Measurements from ENCODE around the gene FATE1.

FATE1 gene

DNA sequence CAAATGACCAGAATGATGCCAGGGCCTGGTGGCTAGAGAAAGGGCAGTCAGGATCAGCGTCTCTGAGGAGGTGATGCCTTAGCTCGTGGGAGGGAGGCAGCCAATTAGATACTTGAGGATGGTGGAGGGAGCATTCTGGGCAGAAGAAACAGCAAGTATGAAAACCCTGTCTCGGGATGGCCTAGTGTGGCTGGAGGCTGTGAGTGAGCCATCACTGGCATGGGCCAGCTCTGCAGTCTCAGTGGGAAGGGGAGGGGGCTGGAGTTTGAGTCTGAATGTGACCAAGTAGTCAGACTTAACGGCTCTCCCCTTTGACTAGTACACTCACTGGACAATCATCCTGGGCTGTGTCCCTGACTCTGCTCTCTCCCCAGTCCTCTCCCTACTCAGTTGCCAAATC lies 25.8 kb downstream of the FATE1 start:
- H3K4me3 ChIP-seq (ENCODE audit: low read depth, low read length): no peak overlapping the region
- DNase-seq (ENCODE audit: low read depth): no peak
- TF ChIP-seq, protein P1, sequence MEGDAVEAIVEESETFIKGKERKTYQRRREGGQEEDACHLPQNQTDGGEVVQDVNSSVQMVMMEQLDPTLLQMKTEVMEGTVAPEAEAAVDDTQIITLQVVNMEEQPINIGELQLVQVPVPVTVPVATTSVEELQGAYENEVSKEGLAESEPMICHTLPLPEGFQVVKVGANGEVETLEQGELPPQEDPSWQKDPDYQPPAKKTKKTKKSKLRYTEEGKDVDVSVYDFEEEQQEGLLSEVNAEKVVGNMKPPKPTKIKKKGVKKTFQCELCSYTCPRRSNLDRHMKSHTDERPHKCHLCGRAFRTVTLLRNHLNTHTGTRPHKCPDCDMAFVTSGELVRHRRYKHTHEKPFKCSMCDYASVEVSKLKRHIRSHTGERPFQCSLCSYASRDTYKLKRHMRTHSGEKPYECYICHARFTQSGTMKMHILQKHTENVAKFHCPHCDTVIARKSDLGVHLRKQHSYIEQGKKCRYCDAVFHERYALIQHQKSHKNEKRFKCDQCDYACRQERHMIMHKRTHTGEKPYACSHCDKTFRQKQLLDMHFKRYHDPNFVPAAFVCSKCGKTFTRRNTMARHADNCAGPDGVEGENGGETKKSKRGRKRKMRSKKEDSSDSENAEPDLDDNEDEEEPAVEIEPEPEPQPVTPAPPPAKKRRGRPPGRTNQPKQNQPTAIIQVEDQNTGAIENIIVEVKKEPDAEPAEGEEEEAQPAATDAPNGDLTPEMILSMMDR (IDR thresholded peaks at IDR 0.05; ENCODE audit: insufficient read depth, low read depth, low read length, missing control alignments): no peak

DNA sequence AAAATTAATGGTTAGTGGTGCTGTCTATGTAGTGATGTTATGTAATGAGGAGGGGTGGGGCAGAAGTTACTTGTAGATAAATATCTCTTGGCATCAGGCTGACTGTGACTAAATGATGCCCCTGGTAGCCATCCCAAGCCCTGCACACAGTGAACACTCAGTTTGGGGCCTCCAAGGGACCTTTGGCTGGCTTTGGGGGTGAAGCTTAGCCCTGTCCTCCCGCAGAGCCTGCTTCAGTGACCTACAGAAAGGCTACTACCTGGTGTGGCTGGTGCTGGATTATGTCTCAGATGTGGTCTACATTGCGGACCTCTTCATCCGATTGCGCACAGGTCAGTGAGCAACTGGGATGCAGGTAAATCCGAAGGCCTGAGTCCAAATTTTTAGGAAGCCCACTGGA lies 26.5 kb downstream of the FATE1 start:
- TF ChIP-seq, protein P1 (IDR thresholded peaks at IDR 0.05; ENCODE audit: insufficient read depth, low read depth, low read length, missing control alignments): no peak
- DNase-seq (ENCODE audit: low read depth): no peak
- H3K4me3 ChIP-seq (ENCODE audit: low read depth, low read length): no peak overlapping the region

DNA sequence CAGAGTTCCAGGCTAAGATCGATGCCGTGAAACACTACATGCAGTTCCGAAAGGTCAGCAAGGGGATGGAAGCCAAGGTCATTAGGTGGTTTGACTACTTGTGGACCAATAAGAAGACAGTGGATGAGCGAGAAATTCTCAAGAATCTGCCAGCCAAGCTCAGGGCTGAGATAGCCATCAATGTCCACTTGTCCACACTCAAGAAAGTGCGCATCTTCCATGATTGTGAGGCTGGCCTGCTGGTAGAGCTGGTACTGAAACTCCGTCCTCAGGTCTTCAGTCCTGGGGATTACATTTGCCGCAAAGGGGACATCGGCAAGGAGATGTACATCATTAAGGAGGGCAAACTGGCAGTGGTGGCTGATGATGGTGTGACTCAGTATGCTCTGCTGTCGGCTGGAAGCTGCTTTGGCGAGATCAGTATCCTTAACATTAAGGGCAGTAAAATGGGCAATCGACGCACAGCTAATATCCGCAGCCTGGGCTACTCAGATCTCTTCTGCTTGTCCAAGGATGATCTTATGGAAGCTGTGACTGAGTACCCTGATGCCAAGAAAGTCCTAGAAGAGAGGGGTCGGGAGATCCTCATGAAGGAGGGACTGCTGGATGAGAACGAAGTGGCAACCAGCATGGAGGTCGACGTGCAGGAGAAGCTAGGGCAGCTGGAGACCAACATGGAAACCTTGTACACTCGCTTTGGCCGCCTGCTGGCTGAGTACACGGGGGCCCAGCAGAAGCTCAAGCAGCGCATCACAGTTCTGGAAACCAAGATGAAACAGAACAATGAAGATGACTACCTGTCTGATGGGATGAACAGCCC lies 28.0 kb downstream of the FATE1 start:
- DNase-seq (ENCODE audit: low read depth): no peak
- TF ChIP-seq, protein P1 (IDR thresholded peaks at IDR 0.05; ENCODE audit: insufficient read depth, low read depth, low read length, missing control alignments): no peak

GRCh38 chrX:151745651-151746050 lies 29.8 kb downstream of the FATE1 start:
- TF ChIP-seq, protein P1 (IDR thresholded peaks at IDR 0.05; ENCODE audit: insufficient read depth, low read depth, low read length, missing control alignments): no peak
- no peak for DNase-seq (ENCODE audit: low read depth)

More for the DNA sequence above, 28.0 kb downstream of the FATE1 start:
- no peak overlapping the region for H3K4me3 ChIP-seq (ENCODE audit: low read depth, low read length)

DNA sequence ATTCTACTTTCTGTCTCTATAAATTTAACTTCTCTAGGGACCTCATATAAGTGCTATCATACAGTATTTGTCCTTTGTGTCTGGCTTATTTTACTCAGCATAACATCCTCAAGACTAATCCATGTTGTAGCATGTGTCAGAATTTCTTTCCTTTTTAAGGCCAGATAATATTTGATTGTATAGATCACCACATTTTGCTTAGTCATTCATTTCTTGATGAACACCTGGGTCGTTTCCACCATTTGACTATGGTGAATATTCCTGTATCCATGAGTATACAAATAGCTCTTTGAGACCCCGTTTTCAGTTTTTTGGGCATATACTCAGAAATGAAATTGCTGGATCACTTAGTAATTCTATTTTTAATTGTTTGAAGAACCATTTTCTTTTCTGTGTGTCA lies 30.7 kb downstream of the FATE1 start:
- DNase-seq (ENCODE audit: low read depth): no peak
- TF ChIP-seq, protein P1 (IDR thresholded peaks at IDR 0.05; ENCODE audit: insufficient read depth, low read depth, low read length, missing control alignments): no peak
- no peak overlapping the region for H3K4me3 ChIP-seq (ENCODE audit: low read depth, low read length)

More at GRCh38 chrX:151745651-151746050, 29.8 kb downstream of the FATE1 start:
- no peak overlapping the region for H3K4me3 ChIP-seq (ENCODE audit: low read depth, low read length)

- H3K4me3 ChIP-seq (ENCODE audit: low read depth, low read length): no peak overlapping the region
- no peak for DNase-seq (ENCODE audit: low read depth)
- TF ChIP-seq, protein P1 (IDR thresholded peaks at IDR 0.05; ENCODE audit: insufficient read depth, low read depth, low read length, missing control alignments): no peak
These were observed 34.7 kb downstream of the FATE1 start for GRCh38 chrX:151750511-151750910.

- H3K4me3 ChIP-seq (ENCODE audit: low read depth, low read length): no peak overlapping the region
- TF ChIP-seq, protein P1 (IDR thresholded peaks at IDR 0.05; ENCODE audit: insufficient read depth, low read depth, low read length, missing control alignments): no peak
- no peak for DNase-seq (ENCODE audit: low read depth)
These were observed 37.0 kb downstream of the FATE1 start for GRCh38 chrX:151752847-151753246.
